HG03571 (cell line): ENCODE measurements around the gene AIRE.
"Not testable (repeated sequence)": the region's sequence is repeated elsewhere in the genome, so short reads cannot be mapped to it uniquely, and the experiment has no call there.

Experiments used
- ATAC-seq: cut with Tn5 transposase; IDR thresholded peaks from one replicate; pipeline ENCODE4 v1.9.1; 2021; ENCODE audit not compliant: unreplicated experiment

Gene AIRE

DNA sequence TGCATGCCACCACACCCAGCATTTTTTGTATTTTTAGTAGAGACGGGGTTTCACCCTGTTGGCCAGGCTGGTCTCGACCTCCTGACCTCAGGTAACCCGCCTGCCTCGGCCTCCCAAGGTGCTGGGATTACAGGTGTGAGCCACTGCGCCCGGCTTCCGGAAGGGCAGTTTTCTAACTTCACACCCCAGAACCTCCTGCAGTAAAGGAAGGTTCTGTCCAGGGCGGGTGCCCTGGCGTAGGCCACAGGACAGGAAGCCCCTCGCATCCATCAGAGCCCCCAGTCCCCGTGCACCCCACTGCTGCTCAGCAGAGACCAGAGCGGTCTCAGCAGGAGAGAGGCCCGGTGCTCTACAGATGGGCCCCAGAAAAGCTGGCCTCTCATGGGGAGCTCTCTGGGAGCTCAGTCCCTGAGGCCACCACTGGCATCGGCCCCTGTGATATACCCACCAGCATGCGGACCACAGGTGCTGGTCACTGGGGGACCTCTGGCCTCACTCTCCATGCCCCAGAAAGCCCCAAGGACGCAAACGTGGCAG is 19.9 kb upstream of the AIRE start:
- no peak for ATAC-seq

DNA sequence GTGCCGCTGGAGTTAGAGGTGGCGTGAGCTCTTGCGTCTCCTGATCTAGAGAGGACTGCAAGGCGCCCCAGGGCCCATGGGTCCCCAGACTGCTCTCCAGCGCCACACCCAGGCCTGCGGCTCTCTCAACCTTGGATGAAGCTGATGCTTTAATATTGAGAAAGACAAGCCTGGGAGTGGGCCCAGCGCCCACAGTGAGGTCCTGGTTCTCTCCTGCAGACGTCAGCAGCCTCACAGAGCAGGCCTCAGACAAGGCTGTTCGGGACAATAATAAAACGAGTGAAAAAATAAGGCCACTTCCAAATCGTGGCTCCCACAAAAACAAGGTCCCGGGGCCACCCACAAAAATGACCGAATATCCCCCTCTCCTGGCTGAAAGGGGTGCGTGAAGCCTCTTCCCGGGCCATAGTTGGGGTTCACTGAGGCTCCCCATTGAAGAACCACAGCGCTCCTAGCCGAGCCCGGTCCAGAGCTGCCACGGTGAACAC is 18.0 kb upstream of the AIRE start:
- no peak for ATAC-seq

DNA sequence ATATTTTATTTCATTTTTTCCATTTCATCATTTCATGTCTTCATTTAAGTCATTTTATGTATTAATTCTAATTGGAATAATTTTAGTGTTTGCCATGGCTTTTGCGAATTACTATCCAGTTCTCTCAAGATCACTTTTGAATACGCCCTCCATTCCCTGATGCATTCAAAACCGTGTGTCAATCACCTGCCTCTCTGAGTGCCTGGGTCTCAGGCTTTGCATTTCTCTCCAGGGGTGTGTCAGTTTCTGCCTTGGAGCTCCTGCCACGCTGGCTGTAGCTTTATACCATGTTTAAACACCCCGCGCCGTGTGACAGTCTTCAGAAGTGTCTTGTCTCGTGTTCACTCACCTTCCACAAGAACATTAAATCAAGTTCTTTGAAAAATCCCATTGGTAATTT is 16.6 kb upstream of the AIRE start:
- no peak for ATAC-seq

DNA sequence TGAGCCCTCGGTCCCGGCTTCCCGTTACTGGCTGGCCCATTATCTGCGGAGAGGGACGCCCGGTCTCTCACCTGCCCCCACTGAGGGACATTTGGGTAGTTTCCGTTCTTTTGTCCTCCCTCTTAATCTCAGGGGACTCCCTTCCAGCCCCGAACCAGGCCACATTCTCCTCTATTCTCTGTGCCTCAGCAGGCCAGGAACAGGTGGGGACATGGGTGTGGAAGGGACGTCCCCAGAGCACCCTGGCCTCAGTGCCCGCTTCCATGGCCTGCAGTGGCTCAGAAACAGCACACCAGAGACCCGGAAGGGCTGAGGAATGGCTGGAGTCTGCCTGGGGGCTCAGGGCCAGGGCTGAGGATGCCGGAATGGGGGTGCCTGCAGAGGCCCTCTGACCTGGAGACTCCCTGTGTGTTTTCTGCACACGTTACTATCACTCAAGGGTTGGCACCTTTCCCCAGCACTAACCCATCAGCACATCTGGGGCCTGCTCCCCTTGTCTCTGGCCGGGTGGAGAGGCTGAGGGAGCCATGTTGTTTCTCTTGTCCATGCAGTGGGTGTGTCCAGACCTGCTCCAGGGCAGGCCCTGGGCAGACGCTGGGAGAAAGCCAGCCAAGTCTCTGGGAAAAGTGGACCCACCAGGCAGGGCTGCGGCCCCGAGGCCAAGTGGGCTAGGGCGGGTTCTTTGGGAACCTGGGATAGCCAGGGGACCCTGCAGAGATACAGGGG is 14.0 kb upstream of the AIRE start:
- no peak for ATAC-seq

DNA sequence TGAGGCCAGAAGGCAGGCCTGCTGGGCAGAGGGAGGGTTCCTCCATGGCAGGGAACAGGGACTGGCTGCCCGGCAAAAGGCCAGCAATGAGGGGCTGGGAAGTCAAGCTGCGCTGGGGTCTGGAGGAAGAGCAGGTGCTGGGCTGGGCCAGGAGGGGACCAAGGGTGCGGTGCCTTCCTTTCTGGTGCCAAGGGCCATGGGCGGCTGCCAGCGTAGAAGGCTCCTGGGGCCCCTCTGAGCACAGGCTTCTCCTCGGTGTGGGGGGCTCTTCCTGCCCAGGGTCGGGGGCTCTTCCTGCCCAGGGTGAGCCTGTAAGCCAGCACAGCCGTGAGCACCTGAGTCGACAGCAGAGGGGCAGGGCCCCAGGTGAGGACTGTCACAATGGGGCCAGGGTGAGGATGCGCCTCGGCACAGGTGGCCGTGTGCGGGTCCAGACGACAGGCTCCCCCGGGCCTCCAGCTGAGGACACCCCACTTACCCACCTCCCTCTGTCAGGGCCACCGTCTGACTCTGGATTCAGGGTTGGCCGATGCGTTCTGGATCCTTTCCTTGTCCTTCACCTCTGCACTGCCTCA is 13.3 kb upstream of the AIRE start:
- ATAC-seq, result no peak

DNA sequence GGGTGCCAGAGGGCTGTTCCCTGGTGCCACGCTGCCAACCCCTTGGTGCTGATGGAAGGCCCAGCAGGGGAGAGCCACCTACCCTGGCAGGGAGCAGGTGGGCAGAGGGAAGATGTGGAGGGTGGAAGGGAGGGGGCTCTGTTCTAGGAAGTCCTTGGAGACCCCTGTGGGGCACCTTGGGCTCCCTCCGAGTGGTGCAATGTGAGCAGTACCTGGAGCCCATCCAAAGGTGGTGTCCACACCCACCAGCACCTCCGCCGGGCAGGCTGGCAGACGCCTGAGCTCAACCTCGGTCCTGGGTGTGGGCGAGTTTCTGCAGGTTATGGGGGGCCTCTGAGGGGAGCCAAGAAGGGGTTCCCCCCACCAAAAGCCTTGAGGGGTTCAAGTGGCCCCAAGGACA is 12.6 kb upstream of the AIRE start:
- ATAC-seq, result no peak

DNA sequence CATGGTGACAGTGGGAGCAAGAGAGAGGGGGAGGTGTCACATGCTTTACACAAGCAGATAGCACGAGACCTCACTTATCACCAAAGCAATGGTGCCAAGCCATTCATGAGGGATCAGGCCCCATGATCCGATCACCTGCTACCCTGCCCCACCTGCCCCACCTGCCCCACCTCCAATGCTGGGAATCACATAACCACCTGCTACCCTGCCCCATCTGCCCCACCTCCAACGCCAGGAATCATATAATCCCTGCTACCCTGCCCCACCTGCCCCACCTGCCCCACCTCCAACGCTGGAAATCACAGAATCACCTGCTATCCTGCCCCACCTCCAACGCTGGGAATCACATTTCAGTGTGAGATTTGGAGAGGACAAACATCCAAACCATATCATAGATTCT is 10.6 kb upstream of the AIRE start:
- ATAC-seq, result no peak

DNA sequence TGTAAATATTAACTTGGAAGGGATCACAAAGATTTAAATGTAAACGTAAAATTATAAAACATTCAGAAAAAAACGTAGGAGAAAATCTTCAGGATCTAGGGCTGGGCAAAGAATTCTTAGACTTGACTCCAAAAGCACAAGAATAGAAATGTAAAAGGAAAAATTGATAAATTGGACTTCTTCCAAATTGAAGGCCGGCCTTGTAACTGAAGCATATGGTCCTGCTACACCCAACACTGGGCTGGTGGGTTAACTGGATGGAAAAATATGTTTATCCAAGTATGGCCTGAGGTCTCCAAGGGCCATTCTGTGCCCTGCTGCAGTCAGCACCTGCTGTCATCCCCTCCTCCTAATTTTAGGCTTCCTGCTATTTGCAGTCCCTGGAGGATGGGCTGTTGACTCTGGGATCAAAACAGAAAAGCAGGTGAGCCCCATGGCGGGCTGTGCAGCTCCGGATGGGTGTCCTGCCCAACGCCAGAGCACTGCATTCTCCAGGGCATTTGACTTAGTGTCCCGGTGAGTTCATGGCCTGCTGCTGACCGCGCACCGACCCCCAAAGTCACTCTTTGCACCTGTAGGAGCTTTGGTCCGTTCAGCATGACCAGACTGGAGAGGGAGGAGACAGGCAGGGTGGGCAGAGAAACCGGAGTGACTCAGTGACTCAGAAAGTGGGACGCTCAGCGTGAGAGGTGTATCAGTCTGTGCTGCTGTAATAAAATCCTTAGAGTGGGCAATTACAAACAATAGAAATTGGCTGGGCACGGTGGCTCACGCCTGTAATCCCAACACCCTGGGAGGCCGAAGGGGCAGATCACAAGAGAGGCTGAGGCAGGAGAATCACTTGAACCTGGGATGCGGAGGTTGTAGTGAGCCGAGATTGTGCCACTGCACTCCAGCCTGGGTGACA is 6.1 kb upstream of the AIRE start:
- no peak for ATAC-seq

DNA sequence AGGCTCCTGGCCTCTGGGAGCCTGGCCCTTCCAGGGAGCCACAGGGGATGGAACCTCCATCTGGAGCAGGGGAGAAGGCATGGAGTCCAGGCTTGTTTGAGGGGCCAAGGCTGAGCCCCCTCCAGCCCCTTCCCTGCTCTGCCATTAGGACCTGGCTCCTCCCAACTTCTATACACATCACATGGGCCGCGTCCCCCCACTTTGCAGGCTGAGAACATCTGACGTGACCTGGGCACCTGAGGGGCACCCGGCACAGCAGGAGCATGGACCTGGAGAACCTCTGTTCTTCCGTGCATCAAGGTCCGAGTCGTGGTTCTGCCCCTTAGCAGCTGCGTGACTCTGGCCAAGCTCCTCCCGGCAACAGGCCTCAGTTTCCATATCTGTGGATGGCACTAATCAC is 3.9 kb upstream of the AIRE start:
- no peak for ATAC-seq

DNA sequence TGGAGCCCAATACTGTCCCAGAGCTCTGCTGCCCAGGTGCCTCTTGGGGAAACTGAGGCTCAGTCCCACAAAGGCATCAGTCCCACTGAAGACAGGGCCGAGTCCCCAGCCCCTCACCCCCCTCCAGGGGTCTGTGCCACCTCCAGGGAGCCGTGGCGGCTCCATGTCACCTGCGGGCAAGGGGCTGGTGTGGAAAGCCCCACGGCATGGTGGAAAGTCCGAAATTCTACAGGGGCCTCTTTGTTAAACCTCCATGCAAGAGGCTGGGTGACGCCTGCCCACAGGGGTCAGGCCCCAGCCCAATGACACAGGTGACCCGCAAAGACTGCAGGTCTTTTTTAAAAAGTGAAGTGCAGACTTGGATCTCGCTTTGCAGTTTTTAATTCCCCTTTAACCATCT is 3.3 kb upstream of the AIRE start:
- ATAC-seq, result no peak

DNA sequence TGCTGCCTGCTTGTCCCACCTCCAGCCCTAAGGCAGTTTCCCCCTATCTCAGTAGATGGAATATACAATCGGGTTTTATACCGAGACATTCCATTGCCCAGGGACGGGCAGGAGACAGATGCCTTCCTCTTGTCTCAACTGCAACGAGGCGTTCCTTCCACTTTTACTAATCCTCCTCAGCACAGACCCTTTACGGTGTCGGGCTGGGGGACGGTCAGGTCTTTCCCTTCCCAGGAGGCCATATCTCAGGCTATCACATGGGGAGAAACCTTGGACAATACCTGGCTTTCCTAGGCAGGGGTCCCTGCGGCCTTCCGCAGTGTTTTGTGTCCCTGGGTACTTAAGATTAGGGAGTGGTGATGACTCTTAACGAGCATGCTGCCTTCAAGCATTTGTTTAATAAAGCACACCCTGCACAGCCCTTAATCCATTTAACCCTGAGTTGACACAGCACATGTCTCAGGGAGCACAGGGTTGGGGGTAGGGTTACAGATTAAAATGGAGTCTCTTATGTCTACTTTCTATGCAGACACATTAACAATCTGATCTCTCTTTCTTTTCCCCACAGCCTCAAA is 2.4 kb upstream of the AIRE start:
- ATAC-seq, result not testable (repeated sequence)

DNA sequence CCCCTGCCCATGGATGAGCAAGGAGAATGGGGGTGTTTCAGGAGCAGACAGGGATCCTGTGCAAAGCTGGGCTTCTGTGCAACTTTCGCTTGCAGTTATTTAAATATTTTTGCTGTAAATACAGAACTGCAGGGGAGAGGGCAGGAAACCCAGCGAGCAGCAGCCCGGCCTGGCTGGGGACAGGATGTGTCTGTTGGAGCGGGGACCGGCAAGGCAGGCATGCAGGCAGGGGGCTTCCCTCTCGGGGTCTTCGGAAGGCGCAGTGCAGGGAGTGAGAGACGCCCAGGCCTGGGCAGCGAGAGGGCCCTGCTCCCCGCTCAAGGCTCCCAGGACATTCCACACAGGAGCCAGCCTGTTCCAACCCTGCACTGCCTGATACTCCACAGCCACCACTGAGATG is 1.7 kb upstream of the AIRE start:
- no peak for ATAC-seq

DNA sequence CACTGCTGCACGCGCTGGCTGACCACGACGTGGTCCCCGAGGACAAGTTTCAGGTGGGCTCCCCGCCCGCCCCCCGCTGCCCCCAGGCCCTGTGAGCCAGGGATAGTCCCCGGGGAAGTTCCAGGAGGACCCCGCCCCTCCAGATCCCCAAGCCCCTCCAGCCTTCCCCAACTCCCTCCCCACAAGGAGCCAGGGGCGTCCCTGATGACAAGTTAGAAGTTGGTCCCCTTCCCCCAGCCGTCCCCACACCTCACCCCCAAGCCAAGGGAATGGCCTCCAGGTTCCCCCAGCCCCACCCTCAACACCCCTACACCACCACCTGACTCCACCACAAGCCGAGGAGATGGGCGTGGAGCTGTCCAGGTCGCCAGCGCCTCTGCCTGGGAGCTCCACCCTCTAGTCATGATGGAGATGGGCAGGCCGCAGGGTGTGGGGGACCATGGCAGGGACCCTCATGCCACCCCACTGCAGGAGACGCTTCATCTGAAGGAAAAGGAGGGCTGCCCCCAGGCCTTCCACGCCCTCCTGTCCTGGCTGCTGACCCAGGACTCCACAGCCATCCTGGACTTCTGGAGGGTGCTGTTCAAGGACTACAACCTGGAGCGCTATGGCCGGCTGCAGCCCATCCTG is 525 bp downstream of the AIRE start:
- ATAC-seq, result no peak

DNA sequence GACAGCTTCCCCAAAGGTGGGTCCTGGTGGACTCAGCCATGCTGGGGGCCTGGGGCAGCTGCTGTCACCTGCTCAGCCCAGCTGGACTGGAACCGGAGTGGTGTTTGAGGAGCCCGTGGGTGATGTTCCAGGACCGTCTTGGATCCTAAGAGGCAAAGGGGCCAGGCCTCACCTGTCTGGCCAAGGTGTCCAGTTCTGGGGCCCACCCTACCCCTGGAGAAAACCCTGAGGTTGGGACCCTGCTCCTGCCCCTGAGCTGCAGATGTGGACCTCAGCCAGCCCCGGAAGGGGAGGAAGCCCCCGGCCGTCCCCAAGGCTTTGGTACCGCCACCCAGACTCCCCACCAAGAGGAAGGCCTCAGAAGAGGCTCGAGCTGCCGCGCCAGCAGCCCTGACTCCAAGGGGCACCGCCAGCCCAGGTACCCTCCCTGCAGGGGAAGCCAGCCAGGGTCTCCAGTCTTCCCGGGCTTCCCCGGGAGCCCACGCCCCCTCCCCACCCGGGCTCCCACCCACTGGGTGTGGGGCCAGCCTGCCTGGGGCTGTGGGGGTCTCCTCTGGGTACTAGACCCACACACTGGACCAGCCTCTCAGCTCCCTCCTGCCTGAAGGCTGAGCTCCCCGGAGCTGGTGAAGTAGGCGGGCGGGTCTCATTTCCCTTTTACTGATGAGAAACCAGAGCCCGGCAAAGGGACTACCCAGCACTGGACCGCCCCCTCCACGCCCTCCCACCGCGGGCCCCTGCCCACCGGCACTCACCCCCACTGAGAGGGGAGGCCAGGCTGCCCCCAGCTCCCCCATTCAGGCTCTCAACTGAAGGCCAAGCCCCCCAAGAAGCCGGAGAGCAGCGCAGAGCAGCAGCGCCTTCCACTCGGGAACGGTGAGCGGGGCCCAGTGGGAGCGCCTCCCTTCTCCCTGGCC is 1.3 kb downstream of the AIRE start:
- no peak for ATAC-seq

DNA sequence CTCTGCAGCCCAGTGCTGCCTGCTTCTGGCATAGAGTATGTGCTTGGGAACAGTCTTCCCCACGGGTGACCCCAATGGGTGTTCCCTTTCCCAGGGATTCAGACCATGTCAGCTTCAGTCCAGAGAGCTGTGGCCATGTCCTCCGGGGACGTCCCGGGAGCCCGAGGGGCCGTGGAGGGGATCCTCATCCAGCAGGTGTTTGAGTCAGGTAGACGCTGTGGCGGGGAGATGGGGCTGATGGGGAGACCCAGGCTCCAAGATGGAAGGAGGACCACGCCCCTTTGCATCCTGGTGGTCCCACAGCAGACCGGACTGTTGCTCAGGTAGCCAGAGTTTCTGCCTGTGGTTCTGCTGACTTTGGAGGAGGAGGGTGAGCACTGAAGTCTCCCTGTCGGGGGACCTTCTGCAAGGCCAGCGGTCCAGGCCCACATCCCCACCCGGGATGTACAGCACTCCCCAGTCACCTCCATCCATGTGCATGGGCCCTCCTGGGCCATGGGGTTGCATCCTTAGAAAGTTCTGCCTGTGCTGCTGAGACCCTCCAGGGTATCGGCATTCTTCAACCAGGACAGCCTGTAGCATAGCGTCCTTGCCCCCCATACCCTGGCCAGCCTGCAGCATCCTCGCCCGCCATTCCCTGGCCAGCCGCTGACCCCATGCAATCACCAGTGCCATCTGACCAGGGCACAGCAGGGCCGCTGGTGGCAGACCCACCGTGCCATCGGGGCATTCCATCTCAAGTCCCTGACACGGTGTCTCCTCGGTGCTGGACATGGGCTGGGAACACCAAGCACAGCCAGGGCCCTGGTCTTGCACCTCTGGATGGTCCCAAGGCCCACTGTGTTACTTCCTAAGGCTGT is 2.8 kb downstream of the AIRE start:
- ATAC-seq, result no peak

DNA sequence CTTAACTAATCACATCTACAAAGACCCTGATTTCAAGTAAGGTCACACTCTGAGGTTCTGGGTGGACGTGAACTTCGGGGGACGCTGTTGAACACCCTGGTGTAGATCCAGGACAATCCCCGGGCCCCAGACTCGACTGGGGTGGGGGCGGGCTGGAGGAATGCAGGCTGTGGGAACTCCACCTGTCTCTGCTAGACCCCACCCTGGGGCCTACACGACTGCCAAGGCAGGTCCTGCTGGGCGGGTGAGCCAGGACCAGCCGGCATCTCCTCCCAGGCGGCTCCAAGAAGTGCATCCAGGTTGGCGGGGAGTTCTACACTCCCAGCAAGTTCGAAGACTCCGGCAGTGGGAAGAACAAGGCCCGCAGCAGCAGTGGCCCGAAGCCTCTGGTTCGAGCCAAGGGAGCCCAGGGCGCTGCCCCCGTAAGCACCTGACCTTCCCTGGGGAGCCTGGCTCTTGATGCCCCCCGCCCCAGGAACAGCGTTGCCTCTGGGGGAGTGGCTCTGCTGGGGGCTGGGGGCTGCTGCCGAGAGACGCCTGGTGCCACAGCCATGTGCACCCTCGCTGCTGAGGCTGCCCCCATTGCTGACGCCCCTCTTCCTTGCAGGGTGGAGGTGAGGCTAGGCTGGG is 3.8 kb downstream of the AIRE start:
- ATAC-seq, result no peak

DNA sequence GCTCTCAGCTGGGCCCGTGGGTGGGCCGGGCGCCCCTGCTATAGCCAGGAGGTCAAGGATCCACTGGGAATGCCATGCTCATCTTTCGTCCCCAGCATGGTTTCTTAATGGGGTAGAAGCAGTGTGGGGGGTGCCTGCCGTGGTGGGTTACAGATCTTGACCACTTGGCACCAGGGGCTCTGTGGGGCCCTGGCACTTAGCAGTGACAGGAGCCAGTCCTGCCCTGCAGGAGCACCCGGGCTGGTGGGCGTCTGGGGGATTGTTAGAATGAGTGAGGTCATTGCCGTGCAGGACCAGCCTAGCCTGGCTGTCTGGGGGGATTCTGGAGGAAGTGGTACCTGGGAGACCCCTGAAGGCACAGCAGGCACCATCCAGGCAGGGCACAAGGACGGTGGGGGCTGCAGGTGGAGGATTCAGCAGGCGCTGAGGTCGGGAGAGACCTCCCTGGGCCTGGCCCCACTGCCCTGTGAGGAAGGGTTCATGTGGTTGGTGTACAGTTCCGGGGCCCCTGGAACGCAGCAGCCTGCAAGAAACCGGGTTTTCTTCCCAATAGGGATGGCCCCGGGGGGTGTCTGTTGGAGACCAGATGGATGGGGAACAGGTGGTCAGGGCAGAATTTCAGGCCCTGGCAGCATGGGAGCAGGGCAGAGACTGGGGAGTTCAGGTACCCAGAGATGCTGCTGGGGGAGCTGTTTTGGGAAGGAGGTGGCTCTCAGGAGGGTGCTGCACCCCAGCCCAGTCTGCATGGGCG is 4.8 kb downstream of the AIRE start:
- ATAC-seq, result no peak
